22Rv1 (cell line): ENCODE data around the gene HADH.
A peak's percentile ranks its signal among the peaks of the same experiment; 100 is the strongest.

ENCODE experiments used
- H3K27ac ChIP-seq: fragments of 450-650 bp; 2 replicates; pipeline ENCODE4 v1.5.1; 2017
- ZFX ChIP-seq: fragments of 450-650 bp; IDR thresholded peaks from 2 replicates; pipeline ENCODE4 v1.6.1; 2017; ENCODE audit warnings: antibody characterized with exemption, borderline replicate concordance
- TF ChIP-seq, protein P1 (sequence below): fragments of 450-650 bp; IDR thresholded peaks from 2 replicates; pipeline ENCODE4 v1.5.1; 2017; ENCODE audit warnings: mild to moderate bottlenecking

Gene HADH

DNA sequence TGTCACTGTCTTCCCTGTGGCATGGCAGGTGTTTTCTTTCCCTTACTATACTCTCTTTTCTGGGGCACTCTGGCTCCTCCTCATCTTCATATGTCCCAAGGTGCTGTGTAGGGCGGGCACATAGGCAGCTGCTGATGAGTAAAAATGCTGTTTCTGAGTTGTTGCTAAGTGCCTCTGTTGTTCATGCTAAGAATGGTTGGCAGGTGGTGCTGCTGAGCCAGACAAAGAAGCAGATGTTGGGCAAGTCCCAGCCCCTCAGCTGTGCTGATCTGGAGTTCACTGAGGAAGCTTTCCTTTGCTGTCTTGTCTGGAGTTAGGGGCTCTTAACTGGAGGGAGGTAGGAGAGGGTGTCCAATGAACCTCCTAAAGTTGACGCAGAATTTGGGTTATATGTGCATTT lies 40.6 kb downstream of the HADH start:
- H3K27ac ChIP-seq, result no peak overlapping the region
- TF ChIP-seq, protein P1, sequence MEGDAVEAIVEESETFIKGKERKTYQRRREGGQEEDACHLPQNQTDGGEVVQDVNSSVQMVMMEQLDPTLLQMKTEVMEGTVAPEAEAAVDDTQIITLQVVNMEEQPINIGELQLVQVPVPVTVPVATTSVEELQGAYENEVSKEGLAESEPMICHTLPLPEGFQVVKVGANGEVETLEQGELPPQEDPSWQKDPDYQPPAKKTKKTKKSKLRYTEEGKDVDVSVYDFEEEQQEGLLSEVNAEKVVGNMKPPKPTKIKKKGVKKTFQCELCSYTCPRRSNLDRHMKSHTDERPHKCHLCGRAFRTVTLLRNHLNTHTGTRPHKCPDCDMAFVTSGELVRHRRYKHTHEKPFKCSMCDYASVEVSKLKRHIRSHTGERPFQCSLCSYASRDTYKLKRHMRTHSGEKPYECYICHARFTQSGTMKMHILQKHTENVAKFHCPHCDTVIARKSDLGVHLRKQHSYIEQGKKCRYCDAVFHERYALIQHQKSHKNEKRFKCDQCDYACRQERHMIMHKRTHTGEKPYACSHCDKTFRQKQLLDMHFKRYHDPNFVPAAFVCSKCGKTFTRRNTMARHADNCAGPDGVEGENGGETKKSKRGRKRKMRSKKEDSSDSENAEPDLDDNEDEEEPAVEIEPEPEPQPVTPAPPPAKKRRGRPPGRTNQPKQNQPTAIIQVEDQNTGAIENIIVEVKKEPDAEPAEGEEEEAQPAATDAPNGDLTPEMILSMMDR, result peak; percentile 65
- TF ChIP-seq ZFX, result no peak

DNA sequence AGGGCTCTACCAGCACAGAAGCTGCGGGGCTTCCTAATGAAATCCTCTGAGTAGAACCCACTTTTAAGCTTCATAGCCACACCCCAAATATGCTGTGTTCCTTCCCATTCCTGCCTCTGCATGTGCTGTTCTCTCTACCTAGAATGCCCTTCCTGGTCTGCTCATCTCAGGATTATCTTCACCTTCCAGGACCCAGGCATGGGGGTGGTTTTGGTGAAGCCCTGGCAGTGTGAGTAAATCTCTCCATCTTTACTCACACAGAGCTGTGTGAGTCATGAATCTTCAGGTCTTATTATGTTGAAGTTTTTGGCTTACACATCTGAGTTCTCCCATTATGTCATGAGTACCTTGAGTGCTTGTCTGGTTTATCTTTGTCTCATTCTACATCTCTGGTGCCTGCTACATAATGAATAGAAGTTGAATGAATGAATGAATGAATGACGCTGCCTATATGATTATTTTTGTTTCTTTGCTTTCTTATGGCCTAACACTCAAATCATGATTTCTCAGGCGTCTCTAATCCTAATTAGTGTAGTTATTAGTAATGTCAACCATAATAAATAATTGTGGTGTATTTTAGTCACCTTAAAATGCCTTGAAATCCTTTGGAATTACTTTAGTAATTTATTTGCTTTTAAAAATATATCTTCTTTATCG lies 41.9 kb downstream of the HADH start:
- no peak overlapping the region for H3K27ac ChIP-seq
- TF ChIP-seq ZFX, result no peak
- TF ChIP-seq, protein P1, result no peak

DNA sequence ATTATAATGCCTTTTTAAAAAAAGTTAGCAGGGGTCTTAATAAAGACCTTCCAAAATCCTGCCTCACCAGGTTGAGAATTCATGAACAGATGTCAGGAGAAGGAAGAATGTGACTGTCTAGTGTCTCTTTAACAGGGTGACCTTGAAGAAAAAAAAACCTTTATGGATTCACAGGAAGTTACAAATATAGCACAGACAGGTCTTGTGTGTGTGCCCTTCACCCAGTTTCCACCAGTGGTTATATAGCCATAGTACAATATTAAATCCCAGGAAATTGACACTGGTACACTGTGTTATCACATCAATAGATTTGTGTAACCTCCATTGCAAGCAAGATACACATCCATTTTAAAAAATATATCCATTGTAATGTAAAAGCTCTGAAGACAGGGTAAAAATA lies 43.7 kb downstream of the HADH start:
- no peak overlapping the region for H3K27ac ChIP-seq
- TF ChIP-seq ZFX, result no peak
- TF ChIP-seq, protein P1, result no peak

GRCh38 chr4:108034565-108034964 lies 44.9 kb downstream of the HADH start:
- no peak overlapping the region for H3K27ac ChIP-seq
- no peak for TF ChIP-seq ZFX
- TF ChIP-seq, protein P1, result no peak

GRCh38 chr4:108035691-108036090 lies 46.0 kb downstream of the HADH start:
- TF ChIP-seq, protein P1, result no peak
- no peak for TF ChIP-seq ZFX
- H3K27ac ChIP-seq, result no peak overlapping the region

DNA sequence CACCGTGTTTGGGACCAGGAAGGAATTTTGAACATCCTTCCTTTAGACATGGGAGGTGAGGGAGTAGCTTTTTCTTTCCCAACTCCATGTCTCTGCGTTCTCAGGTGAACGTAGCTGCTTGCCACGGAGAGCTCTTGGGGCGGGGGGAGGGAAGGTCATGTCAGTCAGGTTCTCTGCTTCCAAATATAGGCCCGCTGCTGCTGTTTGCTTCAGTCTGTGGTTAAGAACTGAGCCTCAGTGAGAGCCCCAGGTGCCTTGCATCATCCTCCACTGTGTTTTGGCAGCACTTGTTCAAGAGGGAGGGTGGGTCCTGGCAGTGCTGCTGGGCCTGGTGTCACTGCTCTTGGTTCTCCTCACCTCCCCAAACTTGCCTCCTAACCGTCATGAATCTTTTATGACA lies 46.5 kb downstream of the HADH start:
- TF ChIP-seq, protein P1, result no peak
- TF ChIP-seq ZFX, result no peak
- no peak overlapping the region for H3K27ac ChIP-seq

DNA sequence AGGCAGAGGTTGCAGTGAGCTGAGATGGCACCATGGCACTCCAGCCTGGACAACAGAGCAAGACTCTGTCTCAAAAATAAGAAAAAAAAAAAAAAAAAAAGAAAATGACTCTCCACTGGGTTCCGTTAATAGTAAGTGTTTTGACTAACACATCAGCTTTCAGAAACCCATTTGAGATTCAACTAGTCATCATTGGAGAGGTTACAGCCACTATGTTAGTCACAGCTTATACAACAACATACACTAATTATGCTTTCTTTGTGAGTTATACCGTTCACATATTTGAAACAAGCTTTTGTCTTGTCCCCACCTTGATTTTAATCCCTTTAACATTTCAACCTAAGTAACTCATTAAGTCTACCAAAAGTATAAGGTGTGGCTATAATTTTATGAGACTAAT lies 48.2 kb downstream of the HADH start:
- no peak overlapping the region for H3K27ac ChIP-seq
- TF ChIP-seq, protein P1, result no peak
- TF ChIP-seq ZFX, result no peak
